HUES64 (cell line): ENCODE results near the gene DIP2A.

Source experiments
- H3K27ac ChIP-seq: 2 replicates; pipeline ENCODE4 v1.7.0; 2013; ENCODE audit warnings: low read depth, low read length, inconsistent platforms
- H3K27me3 ChIP-seq: 2 replicates; pipeline ENCODE4 v1.6.1; 2013; ENCODE audit warnings: mild to moderate bottlenecking, low read length; ENCODE audit not compliant: insufficient read depth
- H3K36me3 ChIP-seq: 2 replicates; pipeline ENCODE4 v1.6.1; 2013; ENCODE audit warnings: mild to moderate bottlenecking, low read length; ENCODE audit not compliant: insufficient read depth
- H3K4me1 ChIP-seq: 2 replicates; pipeline ENCODE4 v1.6.1; 2013; ENCODE audit warnings: mild to moderate bottlenecking, low read length, moderate library complexity; ENCODE audit not compliant: insufficient read depth
- H3K4me3 ChIP-seq: 2 replicates; pipeline ENCODE4 v1.5.1; 2013; ENCODE audit warnings: mild to moderate bottlenecking, low read length, moderate library complexity
- H3K9ac ChIP-seq: 2 replicates; pipeline ENCODE4 v1.6.1; 2013; ENCODE audit warnings: mild to moderate bottlenecking, low read depth, low read length
- H3K9me3 ChIP-seq: 2 replicates; pipeline ENCODE4 v1.6.1; 2013; ENCODE audit warnings: low read depth, low read length; ENCODE audit not compliant: insufficient read depth
- WGBS: fragments of 150-250, 120-280 bp; methylation state at CpG from one replicate; pipeline ENCODE4 v1.1.7; 2013; ENCODE audit warnings: missing lambda C conversion rate; 5-methylcytosine and 5-hydroxymethylcytosine counted together

DIP2A gene

DNA sequence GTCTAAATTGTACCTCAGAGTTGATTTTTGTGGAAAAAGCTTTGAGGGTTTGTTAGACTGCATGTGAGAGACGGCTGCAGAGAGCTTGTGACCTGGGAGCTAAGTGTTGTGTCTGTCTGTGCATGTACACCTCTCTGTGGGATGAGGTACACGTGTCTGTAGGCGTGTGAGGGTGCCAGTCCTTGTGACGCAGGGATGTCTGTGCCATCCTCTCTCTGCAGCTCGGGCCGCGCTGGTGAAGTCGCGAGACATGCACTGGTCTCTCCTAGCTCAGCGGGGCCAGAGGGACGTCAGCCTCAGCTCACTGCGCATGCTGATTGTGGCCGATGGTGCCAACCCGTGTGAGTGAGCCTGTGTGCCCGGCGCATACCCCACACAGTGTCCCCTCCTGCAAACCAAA is 79.6 kb downstream of the DIP2A start:
- no peak overlapping the region for H3K4me3 ChIP-seq
- no peaks in the 10 kb centered on the region for H3K4me1 ChIP-seq
- H3K9ac ChIP-seq = no peak overlapping the region
- WGBS = 96% methylated on average over 16 of the region's 16 CpGs
- H3K27ac ChIP-seq = no peak overlapping the region
- peaks cover 80% of the 10 kb centered on the region for H3K36me3 ChIP-seq
- no peaks in the 10 kb centered on the region for H3K9me3 ChIP-seq
- no peaks in the 10 kb centered on the region for H3K27me3 ChIP-seq

DNA sequence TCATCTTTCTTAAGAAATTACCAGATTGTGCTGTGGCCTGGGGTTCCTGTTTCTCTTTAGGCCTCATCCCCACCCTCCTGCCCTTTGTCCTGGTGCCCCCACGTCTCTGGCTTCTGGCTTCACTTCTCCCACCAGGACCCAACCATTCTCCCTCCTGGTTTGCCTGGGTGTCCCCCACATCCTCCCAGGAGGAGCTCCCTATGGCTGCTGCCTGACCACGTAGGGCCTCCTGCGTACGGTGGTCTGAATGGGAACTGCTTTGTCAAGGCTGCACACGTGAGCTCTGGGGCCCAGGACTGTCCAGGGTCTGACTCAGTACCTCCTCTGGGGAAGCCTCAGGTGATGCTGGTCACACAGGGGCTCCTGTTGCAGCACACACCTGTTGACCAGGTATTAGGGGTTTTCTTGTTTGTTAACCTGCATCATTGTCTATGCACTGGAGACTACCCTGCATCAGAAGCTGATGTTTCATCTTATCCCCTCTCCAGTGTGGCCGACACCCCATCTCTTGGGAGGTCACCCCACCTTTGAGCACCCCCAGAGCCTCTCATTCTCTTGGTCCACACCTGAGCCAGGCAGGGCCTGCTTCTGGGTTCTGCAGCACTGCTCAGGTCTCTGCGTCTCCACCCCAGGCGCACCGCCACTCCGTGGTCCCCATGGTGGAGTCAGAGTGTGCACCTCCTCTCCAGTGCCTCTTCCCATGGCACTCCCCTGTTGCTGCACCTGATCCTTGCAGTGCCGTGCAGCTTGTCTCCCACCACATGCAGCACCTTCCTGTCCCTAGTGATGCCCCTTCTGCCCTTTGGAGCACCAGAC is 80.4 kb downstream of the DIP2A start:
- WGBS = 96% methylated on average over 11 of the region's 11 CpGs
- Histone ChIP-seq H3K27me3 (no peaks in the 10 kb centered on the region), H3K27ac (no peak overlapping the region), H3K9me3 (no peaks in the 10 kb centered on the region), H3K9ac (no peak overlapping the region), H3K4me1 (no peaks in the 10 kb centered on the region), H3K4me3 (no peak overlapping the region), H3K36me3 (peaks cover 73% of the 10 kb centered on the region)

DNA sequence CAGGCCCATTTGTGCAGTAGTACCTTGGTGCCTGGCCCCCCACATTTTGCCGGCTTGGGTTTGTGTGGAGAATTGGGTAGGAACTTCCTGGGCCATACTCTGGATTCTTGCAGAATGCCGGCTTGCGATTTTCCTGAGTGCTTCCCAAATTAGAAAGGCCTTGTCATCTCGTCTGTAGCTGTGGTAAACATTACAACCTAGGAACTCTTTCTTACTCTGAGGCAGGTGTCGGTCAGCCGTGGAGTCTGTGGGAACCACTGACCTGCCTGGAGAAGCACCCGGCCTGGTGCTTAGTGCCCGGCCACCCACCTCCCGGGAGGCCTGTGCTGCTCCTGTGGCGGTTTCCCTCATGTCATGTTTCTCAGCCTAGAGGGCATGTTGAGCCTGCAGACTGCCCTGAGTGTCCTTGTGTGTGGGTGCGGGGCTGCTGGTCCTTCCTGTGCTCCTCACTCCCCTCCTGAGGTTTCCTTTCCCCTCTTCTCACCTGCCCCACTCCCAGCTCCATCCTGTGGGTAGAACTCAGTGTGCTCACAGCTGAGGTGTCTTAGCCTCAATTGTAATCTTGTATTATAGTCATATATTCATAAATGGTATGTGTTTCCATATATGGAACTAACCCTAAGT is 81.5 kb downstream of the DIP2A start:
- 94% methylated on average over 11 of the region's 11 CpGs for WGBS
- Histone ChIP-seq H3K27me3 (no peaks in the 10 kb centered on the region), H3K9me3 (no peaks in the 10 kb centered on the region), H3K4me1 (no peaks in the 10 kb centered on the region), H3K4me3 (no peak overlapping the region), H3K27ac (no peak overlapping the region), H3K36me3 (peaks cover 66% of the 10 kb centered on the region), H3K9ac (no peak overlapping the region)

DNA sequence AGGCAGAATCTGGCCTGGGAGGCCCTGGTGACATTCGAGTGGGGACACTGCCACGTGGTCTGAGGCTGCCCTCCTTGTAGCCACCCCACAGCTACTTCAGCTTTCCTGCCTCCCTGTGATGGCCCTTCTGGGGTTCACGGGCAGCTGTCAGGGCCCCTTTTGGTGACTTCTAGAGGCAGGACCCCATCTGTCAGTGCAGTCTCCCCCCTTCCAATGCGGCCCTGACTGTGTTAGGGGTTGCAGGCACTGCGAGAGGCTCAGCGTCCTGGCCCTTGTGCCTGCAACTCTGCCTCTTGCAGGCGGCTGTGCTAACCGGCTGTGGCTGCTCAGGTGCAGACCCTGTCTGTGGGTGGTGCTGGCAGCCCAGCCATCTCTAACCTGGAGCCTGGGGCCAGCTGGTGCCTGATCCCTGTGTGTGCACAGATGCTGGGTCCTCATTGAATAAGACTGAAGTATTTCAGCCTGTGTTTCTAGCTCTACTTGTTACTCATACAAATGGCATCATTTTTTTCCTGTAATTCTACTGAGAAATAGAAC is 84.0 kb downstream of the DIP2A start:
- H3K9me3 ChIP-seq = no peaks in the 10 kb centered on the region
- 93% methylated on average over 8 of the region's 8 CpGs for WGBS
- peaks cover 71% of the 10 kb centered on the region for H3K36me3 ChIP-seq
- H3K4me1 ChIP-seq = no peaks in the 10 kb centered on the region
- no peak overlapping the region for H3K9ac ChIP-seq
- no peaks in the 10 kb centered on the region for H3K27me3 ChIP-seq
- no peak overlapping the region for H3K4me3 ChIP-seq
- no peak overlapping the region for H3K27ac ChIP-seq

DNA sequence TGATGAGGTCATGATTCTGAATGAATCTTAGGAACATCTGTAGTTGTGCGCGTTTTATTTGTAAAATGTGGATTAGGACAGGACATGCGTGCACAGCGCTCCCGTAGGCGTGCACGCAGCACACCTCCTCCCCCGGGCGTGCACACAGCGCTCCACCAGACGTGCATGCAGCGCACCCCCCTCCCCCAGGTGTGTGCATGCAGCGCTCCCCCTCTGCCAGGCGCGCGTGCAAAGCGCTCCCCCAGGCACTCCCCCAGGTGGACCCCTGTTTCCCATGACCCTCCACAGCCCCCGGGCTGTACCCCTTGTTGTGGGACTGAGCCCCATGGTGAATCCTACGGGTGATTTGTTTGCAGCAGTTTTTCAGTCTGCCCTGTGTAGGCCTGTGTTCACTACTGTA is 84.6 kb downstream of the DIP2A start:
- H3K4me1 ChIP-seq = no peaks in the 10 kb centered on the region
- no peak overlapping the region for H3K27ac ChIP-seq
- WGBS = 95% methylated on average over 19 of the region's 19 CpGs
- H3K9me3 ChIP-seq = no peaks in the 10 kb centered on the region
- H3K9ac ChIP-seq = no peak overlapping the region
- H3K36me3 ChIP-seq = peaks cover 73% of the 10 kb centered on the region
- H3K27me3 ChIP-seq = no peaks in the 10 kb centered on the region
- no peak overlapping the region for H3K4me3 ChIP-seq

DNA sequence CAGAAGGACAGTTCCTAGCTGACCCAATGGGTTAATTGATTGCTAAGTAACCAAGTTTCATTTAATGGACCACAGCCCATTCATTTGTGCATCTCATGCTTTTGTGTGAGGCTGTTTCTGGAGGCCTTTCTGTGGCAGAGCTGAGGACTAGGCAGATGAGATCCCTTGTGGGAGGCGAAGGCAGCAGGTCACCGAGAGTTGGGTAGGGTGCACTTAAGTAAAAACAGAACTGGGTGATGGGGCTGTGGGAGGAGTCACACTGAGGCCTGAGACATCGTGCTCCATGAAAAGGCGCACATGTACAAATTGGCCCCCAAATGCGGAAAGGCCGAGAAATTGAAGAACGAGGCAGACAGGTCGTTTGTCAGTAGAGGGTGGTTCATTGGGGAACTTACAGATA is 85.3 kb downstream of the DIP2A start:
- no peaks in the 10 kb centered on the region for H3K27me3 ChIP-seq
- H3K4me1 ChIP-seq = no peaks in the 10 kb centered on the region
- H3K36me3 ChIP-seq = peaks cover 72% of the 10 kb centered on the region
- WGBS = 95% methylated on average over 8 of the region's 8 CpGs
- no peaks in the 10 kb centered on the region for H3K9me3 ChIP-seq
- H3K9ac ChIP-seq = no peak overlapping the region
- no peak overlapping the region for H3K27ac ChIP-seq
- H3K4me3 ChIP-seq = no peak overlapping the region

DNA sequence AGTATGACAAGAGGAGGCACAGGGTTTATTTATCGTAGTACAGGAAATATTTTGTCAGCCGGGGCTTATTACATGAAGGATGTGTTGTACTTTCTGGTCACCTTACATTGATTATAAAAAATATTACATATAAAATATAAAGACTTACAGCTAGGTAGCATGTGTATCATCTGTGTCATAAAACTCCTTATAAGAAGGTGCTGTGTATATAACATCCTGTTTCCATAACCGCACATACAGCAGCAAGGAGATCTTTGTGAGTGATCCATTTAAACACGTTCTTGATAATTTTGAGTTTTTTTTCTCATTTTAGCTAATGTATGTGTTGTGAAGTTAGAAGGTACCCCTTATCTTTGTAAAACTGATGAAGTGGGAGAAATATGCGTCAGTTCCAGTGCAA is 86.1 kb downstream of the DIP2A start:
- H3K27me3 ChIP-seq = no peaks in the 10 kb centered on the region
- no peak overlapping the region for H3K9ac ChIP-seq
- no peaks in the 10 kb centered on the region for H3K9me3 ChIP-seq
- no peaks in the 10 kb centered on the region for H3K4me1 ChIP-seq
- no peak overlapping the region for H3K27ac ChIP-seq
- 98% methylated on average over 4 of the region's 5 CpGs for WGBS
- no peak overlapping the region for H3K4me3 ChIP-seq
- peaks cover 73% of the 10 kb centered on the region for H3K36me3 ChIP-seq

DNA sequence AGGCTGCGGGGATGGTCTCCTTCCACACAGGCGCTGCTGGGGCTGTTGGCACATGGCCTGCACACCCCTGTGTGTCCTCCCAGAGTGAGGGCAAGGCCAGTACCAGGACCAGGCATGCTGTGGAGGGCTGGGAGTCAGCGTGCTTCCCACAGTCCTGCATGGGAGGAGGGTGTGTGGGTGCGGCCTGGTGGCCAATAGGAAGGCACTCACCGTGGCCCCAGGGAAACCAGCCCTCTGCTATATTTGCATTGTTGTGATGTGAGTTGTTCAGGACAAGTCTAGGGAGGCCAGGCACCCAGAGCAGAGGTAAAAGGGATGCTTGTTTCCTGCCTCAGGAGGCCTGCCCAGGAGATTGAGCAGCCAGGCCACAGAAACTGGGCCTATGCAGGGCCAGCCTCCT is 86.7 kb downstream of the DIP2A start:
- Histone ChIP-seq H3K4me3 (no peak overlapping the region), H3K27ac (no peak overlapping the region), H3K9ac (no peak overlapping the region), H3K9me3 (no peaks in the 10 kb centered on the region), H3K4me1 (no peaks in the 10 kb centered on the region), H3K36me3 (peaks cover 73% of the 10 kb centered on the region), H3K27me3 (no peaks in the 10 kb centered on the region)
- 95% methylated on average over 5 of the region's 5 CpGs for WGBS

DNA sequence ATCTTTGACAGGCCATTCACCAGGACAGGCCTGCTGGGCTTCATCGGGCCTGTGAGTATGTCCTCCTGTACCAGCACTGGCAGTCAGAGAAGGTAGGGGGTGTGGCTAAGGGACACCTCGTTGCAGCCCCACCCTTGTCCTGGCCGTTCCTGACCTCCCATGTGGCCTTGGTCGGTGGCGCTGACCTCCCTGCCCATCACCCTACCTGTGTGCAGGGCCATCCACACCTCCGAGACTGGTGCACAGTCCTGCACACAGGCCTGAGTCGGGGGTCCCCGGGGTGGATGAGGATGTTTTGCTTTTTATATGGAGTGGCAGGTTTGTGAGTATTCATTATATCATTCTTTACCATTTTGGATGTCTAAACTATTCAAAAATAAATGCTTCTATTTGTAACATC is 87.2 kb downstream of the DIP2A start:
- WGBS = 96% methylated on average over 6 of the region's 8 CpGs
- H3K27ac ChIP-seq = no peak overlapping the region
- no peaks in the 10 kb centered on the region for H3K9me3 ChIP-seq
- peaks cover 77% of the 10 kb centered on the region for H3K36me3 ChIP-seq
- no peak overlapping the region for H3K9ac ChIP-seq
- no peaks in the 10 kb centered on the region for H3K4me1 ChIP-seq
- no peaks in the 10 kb centered on the region for H3K27me3 ChIP-seq
- no peak overlapping the region for H3K4me3 ChIP-seq

DNA sequence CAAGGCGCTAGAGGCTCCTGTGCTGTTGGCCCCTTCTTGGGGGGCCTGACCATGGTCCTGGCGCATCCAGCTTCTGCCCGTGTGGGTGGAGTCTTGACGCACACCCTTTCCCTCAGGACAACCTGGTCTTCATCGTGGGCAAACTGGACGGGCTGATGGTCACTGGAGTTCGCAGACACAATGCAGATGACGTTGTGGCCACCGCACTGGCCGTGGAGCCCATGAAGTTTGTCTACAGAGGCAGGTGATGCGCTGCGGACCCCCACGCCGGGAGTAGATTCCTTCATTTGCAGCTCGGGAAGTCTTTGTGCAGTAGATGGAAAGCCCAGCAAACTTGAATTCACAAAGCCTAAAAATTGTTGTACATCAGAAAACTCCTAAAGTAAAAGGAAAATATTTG is 88.1 kb downstream of the DIP2A start:
- Histone ChIP-seq H3K4me3 (no peak overlapping the region), H3K36me3 (peaks cover 77% of the 10 kb centered on the region), H3K4me1 (no peaks in the 10 kb centered on the region)

DNA sequence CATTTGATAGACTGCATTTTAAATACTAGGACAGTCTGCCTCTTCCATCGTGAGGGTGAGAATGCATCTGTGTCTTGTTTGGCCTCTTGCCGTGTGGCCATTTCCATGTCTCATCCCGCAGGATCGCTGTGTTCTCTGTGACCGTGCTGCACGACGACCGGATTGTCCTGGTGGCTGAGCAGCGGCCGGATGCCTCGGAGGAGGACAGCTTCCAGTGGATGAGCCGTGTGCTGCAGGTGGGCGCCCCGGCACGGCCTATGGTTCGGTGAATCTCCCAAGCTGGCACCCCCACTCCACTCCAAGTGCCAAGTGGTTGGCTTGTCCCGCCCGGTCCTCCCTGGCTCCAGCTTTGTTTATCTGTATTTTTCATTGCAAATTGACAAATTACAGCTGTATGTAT is 91.0 kb downstream of the DIP2A start:
- H3K36me3 ChIP-seq = peaks cover 85% of the 10 kb centered on the region

More for the DNA sequence above, 88.1 kb downstream of the DIP2A start:
- no peak overlapping the region for H3K9ac ChIP-seq
- H3K27ac ChIP-seq = no peak overlapping the region
- no peaks in the 10 kb centered on the region for H3K9me3 ChIP-seq
- 94% methylated on average over 15 of the region's 15 CpGs for WGBS
- H3K27me3 ChIP-seq = no peaks in the 10 kb centered on the region

More for the DNA sequence above, 91.0 kb downstream of the DIP2A start:
- H3K27me3 ChIP-seq = no peaks in the 10 kb centered on the region
- WGBS = 93% methylated on average over 18 of the region's 18 CpGs
- no peak overlapping the region for H3K4me3 ChIP-seq
- no peaks in the 10 kb centered on the region for H3K4me1 ChIP-seq
- H3K9me3 ChIP-seq = no peaks in the 10 kb centered on the region
- no peak overlapping the region for H3K9ac ChIP-seq
- no peak overlapping the region for H3K27ac ChIP-seq
